NAMALWA (cell line): ENCODE data around the gene CRIP2.

Experiments
- DNase-seq: peaks from one replicate; pipeline ENCODE4 v3.0.0-alpha.2; 2015; ENCODE audit warnings: low spot score

CRIP2 gene

GRCh38 chr14:105464501-105464900, 10.1 kb upstream of the CRIP2 start:
- no peak for DNase-seq

- DNase-seq: no peak
Observed at GRCh38 chr14:105465209-105466031, 9.2 kb upstream of the CRIP2 start.

- DNase-seq: no peak
Observed at GRCh38 chr14:105466531-105467248, 7.9 kb upstream of the CRIP2 start.

- no peak for DNase-seq
Observed at GRCh38 chr14:105467249-105467941, 7.2 kb upstream of the CRIP2 start.

GRCh38 chr14:105467942-105468471, 6.6 kb upstream of the CRIP2 start:
- no peak for DNase-seq

- no peak for DNase-seq
Observed at GRCh38 chr14:105468621-105469241, 5.9 kb upstream of the CRIP2 start.

GRCh38 chr14:105469456-105470349, 4.9 kb upstream of the CRIP2 start:
- DNase-seq: no peak

GRCh38 chr14:105470350-105471296, 4.0 kb upstream of the CRIP2 start:
- peak; percentile 51 for DNase-seq

- no peak for DNase-seq
Observed at GRCh38 chr14:105471297-105471821, 3.3 kb upstream of the CRIP2 start.

- no peak for DNase-seq
Observed at GRCh38 chr14:105471823-105472485, 2.7 kb upstream of the CRIP2 start.

GRCh38 chr14:105472486-105472991, 2.1 kb upstream of the CRIP2 start:
- DNase-seq: no peak

- DNase-seq: no peak
Observed at GRCh38 chr14:105473033-105473676, 1.5 kb upstream of the CRIP2 start.

- DNase-seq: no peak
Observed at GRCh38 chr14:105473677-105474482, 741 bp upstream of the CRIP2 start.

GRCh38 chr14:105475269-105476096, 862 bp downstream of the CRIP2 start:
- DNase-seq: no peak

GRCh38 chr14:105476097-105476830, 1.6 kb downstream of the CRIP2 start:
- no peak for DNase-seq
